IPS DF 6.9 (cell line): Measurements from ENCODE around the gene CLIP2.
"Not testable (repeated sequence)": the region's sequence is repeated elsewhere in the genome, so short reads cannot be mapped to it uniquely, and the experiment has no call there.

Experiments
- DNase-seq: peaks from one replicate; pipeline ENCODE4 v3.0.0-alpha.2; 2013; ENCODE audit warnings: low read depth, low spot score
- H3K27ac ChIP-seq: one replicate; pipeline ENCODE4 v1.5.1; 2013; ENCODE audit warnings: low read length, control low read depth
- H3K27me3 ChIP-seq: 2 replicates; pipeline ENCODE4 v1.6.1; 2013; ENCODE audit warnings: mild to moderate bottlenecking, low read length; ENCODE audit not compliant: control insufficient read depth, insufficient read depth
- H3K36me3 ChIP-seq: 2 replicates; pipeline ENCODE4 v1.6.1; 2013; ENCODE audit warnings: low read length; ENCODE audit not compliant: control insufficient read depth, insufficient read depth
- H3K4me1 ChIP-seq: 2 replicates; pipeline ENCODE4 v1.6.1; 2013; ENCODE audit warnings: low read length; ENCODE audit not compliant: control insufficient read depth, insufficient read depth
- H3K4me3 ChIP-seq: 2 replicates; pipeline ENCODE4 v1.5.1; 2013; ENCODE audit warnings: mild to moderate bottlenecking, low read length
- H3K9me3 ChIP-seq: 2 replicates; pipeline ENCODE4 v1.6.1; 2013; ENCODE audit warnings: low read length, inconsistent platforms; ENCODE audit not compliant: control insufficient read depth, insufficient read depth
- WGBS: extraction: QIAGEN DNeasy Blood & Tissue Kit; methylation state at CpG from one replicate; pipeline ENCODE4 v1.1.7; 2013; ENCODE audit warnings: mixed read lengths, missing lambda C conversion rate; ENCODE audit not compliant: insufficient read length, insufficient coverage; 5-methylcytosine and 5-hydroxymethylcytosine counted together

The CLIP2 gene

GRCh38 chr7:74404388-74404700, 115.1 kb downstream of the CLIP2 start:
- H3K27me3 ChIP-seq, result no peaks in the 10 kb centered on the region
- no peaks in the 10 kb centered on the region for H3K4me1 ChIP-seq
- no CpG with 5 or more reads among the region's 8 CpGs for WGBS
- DNase-seq, result no peak
- H3K9me3 ChIP-seq, result no peaks in the 10 kb centered on the region
- H3K36me3 ChIP-seq, result 0 out of 2 replicates have a peak, but pooled peaks cover 2% of the 10 kb centered on the region
- H3K27ac ChIP-seq, result no peak overlapping the region
- H3K4me3 ChIP-seq, result no peak overlapping the region

GRCh38 chr7:74404741-74405140, 115.5 kb downstream of the CLIP2 start:
- Histone ChIP-seq H3K27ac (no peak overlapping the region), H3K9me3 (no peaks in the 10 kb centered on the region), H3K4me1 (no peaks in the 10 kb centered on the region), H3K4me3 (no peak overlapping the region), H3K36me3 (0 out of 2 replicates have a peak, but pooled peaks cover 2% of the 10 kb centered on the region), H3K27me3 (no peaks in the 10 kb centered on the region)
- WGBS, result no CpG with 5 or more reads among the region's 15 CpGs
- no peak for DNase-seq

- Histone ChIP-seq H3K4me3 (no peak overlapping the region), H3K27ac (no peak overlapping the region), H3K4me1 (no peaks in the 10 kb centered on the region), H3K27me3 (no peaks in the 10 kb centered on the region), H3K36me3 (0 out of 2 replicates have a peak, but pooled peaks cover under 1% of the 10 kb centered on the region), H3K9me3 (no peaks in the 10 kb centered on the region)
- peak; percentile 52 for DNase-seq
- no CpG with 5 or more reads among the region's 31 CpGs for WGBS
These were observed 116.1 kb downstream of the CLIP2 start for GRCh38 chr7:74405191-74405898.

GRCh38 chr7:74405899-74406512, 116.8 kb downstream of the CLIP2 start:
- no CpG with 5 or more reads among the region's 20 CpGs for WGBS
- Histone ChIP-seq H3K27ac (no peak overlapping the region), H3K4me1 (no peaks in the 10 kb centered on the region), H3K9me3 (no peaks in the 10 kb centered on the region), H3K36me3 (no peaks in the 10 kb centered on the region), H3K4me3 (no peak overlapping the region), H3K27me3 (no peaks in the 10 kb centered on the region)
- DNase-seq, result no peak

GRCh38 chr7:74407958-74408357, 118.8 kb downstream of the CLIP2 start:
- Histone ChIP-seq H3K27ac (no peak overlapping the region), H3K9me3 (no peaks in the 10 kb centered on the region), H3K4me1 (no peaks in the 10 kb centered on the region), H3K4me3 (no peak overlapping the region), H3K36me3 (no peaks in the 10 kb centered on the region), H3K27me3 (no peaks in the 10 kb centered on the region)
- no CpG with 5 or more reads among the region's 4 CpGs for WGBS
- no peak for DNase-seq

- Histone ChIP-seq H3K9me3 (no peaks in the 10 kb centered on the region), H3K36me3 (no peaks in the 10 kb centered on the region), H3K27me3 (no peaks in the 10 kb centered on the region), H3K27ac (no peak overlapping the region), H3K4me3 (no peak overlapping the region), H3K4me1 (no peaks in the 10 kb centered on the region)
- no peak for DNase-seq
- WGBS, result no CpG with 5 or more reads among the region's 7 CpGs
These were observed 120.4 kb downstream of the CLIP2 start for GRCh38 chr7:74409571-74409970.

GRCh38 chr7:74410772-74411171, 121.6 kb downstream of the CLIP2 start:
- Histone ChIP-seq H3K4me1 (no peaks in the 10 kb centered on the region), H3K27me3 (no peaks in the 10 kb centered on the region), H3K9me3 (no peaks in the 10 kb centered on the region), H3K4me3 (no peak overlapping the region), H3K27ac (no peak overlapping the region), H3K36me3 (no peaks in the 10 kb centered on the region)
- no peak for DNase-seq
- no CpG with 5 or more reads among the region's 2 CpGs for WGBS

- not testable (repeated sequence) for H3K27ac ChIP-seq, H3K36me3 ChIP-seq, H3K4me1 ChIP-seq, H3K4me3 ChIP-seq, H3K9me3 ChIP-seq, DNase-seq, H3K27me3 ChIP-seq
- no CpG with 5 or more reads among the region's 5 CpGs for WGBS
These were observed 122.4 kb downstream of the CLIP2 start for GRCh38 chr7:74411571-74411970.

- no CpG with 5 or more reads among the region's 4 CpGs for WGBS
- H3K27ac ChIP-seq, result no peak overlapping the region
- no peak overlapping the region for H3K4me3 ChIP-seq
- no peaks in the 10 kb centered on the region for H3K27me3 ChIP-seq
- no peak for DNase-seq
- no peaks in the 10 kb centered on the region for H3K4me1 ChIP-seq
- H3K9me3 ChIP-seq, result no peaks in the 10 kb centered on the region
- H3K36me3 ChIP-seq, result no peaks in the 10 kb centered on the region
These were observed 122.8 kb downstream of the CLIP2 start for GRCh38 chr7:74412056-74412455.

GRCh38 chr7:74412603-74413002, 123.4 kb downstream of the CLIP2 start:
- H3K27ac ChIP-seq, result no peak overlapping the region
- H3K4me3 ChIP-seq, result no peak overlapping the region
- H3K27me3 ChIP-seq, result no peaks in the 10 kb centered on the region
- no peak for DNase-seq
- no peaks in the 10 kb centered on the region for H3K9me3 ChIP-seq
- WGBS, result no CpG with 5 or more reads among the region's 3 CpGs
- H3K4me1 ChIP-seq, result no peaks in the 10 kb centered on the region
- no peaks in the 10 kb centered on the region for H3K36me3 ChIP-seq
